Measurements from ENCODE around the gene CRTC1.
"Not testable (repeated sequence)": the region's sequence is repeated elsewhere in the genome, so short reads cannot be mapped to it uniquely, and the experiment has no call there.

The CRTC1 gene

DNA sequence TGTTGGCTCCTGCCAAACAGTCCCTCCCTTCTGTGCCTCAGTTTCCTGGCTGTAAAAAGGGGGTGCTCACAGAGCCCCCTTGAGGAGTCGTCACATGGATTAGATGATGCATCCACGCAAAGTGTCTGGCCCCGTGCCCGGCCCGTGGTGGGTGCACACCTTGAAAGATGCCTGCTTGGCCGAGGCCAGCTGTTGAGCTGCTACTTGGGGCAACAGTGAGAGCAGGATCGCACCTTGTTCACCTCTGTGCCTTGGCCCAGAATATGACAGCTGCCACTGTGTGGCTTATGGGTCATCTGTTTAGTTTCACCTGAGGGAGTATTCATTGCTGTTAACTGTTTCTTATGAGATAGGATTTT is 17.7 kb downstream of the CRTC1 start:
- DNase-seq (ENCODE audit: low spot score) = no peak

DNA sequence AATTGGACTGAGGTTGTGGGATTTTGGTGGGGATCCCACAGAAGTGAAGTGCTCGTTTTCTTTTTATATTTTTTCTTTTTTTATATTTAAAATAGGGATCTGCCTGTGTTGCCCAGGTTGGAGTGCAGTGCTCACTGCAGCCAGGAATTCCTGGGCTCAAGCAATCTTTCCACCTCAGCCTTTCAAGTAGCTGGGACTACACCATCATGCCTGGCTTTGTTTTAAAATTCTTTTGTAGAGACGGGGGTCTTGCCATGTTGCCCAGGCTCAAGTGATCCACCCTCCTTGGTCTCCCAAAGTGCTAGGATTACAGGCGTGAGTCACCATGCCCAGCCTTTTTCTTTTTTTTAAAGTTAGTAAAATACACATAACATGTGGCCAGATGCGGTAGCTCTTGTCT is 20.6 kb downstream of the CRTC1 start:
- DNase-seq (ENCODE audit: low spot score) = no peak

DNA sequence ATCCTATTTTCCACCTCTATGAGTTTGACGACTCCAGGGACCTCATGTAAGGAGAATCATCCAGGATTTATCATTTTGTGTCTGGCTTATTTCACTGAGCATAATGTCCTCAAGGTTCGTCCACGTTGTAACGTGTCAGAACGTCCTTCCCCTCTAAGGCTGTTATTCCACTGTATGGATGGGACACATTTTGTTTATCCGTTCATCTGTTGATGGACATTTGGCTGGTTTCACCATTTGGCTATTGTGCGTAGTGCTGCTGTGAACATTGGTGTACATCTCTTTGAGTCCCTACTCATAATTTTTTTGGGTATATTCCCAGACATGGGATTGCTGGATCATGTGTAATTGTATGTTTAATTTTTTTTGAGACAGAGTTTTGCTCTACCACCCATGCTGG is 21.5 kb downstream of the CRTC1 start:
- no peak for DNase-seq (ENCODE audit: low spot score)

GRCh38 chr19:18708452-18709231 is 25.2 kb downstream of the CRTC1 start:
- DNase-seq (ENCODE audit: low spot score) = no peak

GRCh38 chr19:18709546-18709945 is 26.1 kb downstream of the CRTC1 start:
- DNase-seq (ENCODE audit: low spot score) = no peak

DNA sequence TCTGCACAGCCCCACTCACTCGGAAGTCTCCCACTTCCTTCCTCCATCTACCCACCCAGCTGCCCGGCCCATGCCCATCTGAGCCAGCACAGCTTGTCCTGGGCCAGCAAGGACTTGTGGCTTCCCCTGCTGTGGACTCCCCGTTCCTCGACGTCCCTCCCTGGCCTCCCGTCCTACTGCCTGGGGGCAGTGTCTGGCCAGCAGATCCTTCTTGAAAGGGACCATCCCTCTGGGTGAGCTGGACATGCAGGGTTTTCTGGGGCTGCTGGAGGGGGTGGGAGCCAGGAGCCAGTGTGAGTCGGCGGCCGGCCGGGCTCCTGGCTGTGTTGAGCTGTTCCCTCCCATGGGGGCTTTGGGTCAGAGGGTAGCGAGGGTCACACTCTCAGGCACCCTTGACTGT is 26.7 kb downstream of the CRTC1 start:
- no peak for DNase-seq (ENCODE audit: low spot score)

GRCh38 chr19:18710996-18711751 is 27.7 kb downstream of the CRTC1 start:
- no peak for DNase-seq (ENCODE audit: low spot score)

GRCh38 chr19:18711893-18712292 is 28.4 kb downstream of the CRTC1 start:
- DNase-seq (ENCODE audit: low spot score) = no peak

DNA sequence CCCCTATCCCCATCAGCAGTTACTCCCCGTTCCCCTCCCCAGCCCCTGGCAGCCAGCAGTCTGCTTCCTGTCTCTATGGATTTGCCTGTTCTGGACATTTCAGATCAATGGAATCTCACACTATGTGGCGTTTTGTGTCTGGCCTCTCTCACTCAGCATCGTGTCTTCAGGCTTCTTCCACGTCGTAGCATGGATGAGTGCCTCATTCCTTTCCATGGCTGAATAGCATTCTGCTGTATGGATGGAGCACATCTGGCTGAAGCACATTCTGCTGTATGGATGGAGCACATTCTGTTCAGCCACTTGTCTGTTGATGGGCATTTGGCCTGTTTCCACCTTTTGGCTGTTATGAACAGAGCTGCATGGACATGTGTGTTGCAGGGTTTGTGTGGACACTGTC is 29.5 kb downstream of the CRTC1 start:
- no peak for DNase-seq (ENCODE audit: low spot score)

GRCh38 chr19:18713550-18714117 is 30.2 kb downstream of the CRTC1 start:
- DNase-seq (ENCODE audit: low spot score) = no peak

DNA sequence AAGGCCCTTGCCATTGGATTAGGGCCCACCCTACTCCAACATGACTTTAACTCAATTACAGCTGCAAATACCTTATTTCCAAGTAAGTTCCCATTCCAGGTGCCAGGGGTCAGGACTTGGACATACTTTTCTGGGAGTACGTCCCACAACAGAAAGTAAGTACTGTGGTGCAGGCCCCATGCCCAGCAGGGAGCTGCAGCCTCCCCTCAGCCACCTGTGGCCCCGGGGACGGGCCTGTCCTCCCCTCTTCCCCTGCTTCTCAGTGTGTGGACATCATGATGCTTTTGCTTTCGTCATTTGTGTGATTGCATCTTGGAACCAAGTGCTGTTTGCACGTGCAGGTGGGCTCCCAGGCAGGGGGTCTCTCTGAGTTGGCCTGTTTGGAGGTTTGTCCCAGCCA is 31.9 kb downstream of the CRTC1 start:
- DNase-seq (ENCODE audit: low spot score) = no peak

GRCh38 chr19:18716857-18717256 is 33.4 kb downstream of the CRTC1 start:
- DNase-seq (ENCODE audit: low spot score) = no peak

DNA sequence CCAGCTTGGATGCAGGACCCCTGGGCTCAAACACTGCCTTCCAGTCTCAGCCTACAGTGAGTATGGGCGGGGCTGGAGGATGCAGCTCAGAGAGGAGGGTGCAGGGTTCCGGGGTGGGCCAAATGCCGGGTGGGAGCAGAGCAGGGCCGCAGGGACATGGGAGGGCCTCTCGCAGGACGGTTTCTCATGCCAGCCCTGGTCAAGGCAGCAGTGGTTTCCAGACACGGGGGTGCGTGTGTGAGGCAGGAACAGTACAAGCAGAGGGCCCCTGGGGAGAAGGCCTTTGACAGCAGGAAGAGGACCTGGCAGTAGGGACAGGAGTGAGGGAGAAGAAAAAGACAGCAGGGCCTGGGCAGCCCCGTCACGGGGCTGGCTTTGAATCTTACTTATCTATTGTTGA is 34.1 kb downstream of the CRTC1 start:
- DNase-seq (ENCODE audit: low spot score) = no peak

DNA sequence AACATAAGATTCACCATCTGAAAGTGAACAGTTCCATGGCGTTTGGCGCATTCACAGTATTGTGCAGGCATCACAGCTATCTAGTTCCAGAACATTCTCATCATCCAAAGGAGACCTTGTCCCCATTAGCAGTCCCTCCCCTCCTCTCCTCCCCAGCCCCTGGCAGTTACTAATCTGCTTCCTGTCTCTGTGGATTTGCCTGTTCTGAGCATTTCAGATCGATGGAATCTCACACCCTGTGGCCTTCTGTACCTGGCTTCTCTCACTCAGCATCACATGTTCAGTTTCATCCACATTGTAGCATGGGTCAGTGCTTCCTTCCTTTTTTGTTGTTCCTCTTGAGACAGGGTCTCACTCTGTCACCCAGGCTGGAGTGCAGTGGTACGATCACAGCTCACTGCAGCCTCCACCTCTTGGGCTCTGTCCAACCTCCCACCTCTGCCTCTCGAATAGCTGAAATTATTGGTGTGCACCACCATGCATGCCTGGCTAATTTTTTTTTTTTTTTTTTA is 34.6 kb downstream of the CRTC1 start:
- DNase-seq (ENCODE audit: low spot score) = no peak

DNA sequence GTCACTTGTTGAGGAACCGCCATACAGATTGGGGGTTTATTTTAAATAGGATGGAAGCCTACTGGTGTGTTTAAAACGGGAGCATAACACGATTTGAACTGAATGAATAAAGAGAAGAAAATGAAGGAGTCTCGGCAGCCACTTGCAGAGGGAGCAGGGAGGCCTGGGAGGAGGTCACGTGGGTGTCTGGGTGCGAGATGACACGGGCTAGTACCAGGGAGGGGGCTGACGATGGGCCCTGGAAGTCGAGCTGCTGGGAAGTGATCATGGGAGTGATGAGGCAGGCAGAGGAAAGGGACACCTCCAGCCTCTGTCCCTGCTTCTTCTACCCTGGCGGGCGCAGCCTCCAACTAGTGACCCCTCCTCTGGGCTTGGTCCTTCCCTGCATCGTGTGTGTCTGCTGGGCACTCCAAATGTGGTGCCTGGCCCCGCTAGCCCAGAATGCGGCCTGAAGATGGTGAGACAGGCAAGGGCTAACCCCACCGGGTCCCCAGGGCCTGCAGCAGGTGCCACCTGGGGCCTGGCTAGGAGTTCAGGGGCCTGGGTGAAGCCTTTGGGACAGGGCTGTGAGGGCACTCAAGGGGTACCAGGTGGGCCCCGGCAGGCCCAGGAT is 35.5 kb downstream of the CRTC1 start:
- no peak for DNase-seq (ENCODE audit: low spot score)

DNA sequence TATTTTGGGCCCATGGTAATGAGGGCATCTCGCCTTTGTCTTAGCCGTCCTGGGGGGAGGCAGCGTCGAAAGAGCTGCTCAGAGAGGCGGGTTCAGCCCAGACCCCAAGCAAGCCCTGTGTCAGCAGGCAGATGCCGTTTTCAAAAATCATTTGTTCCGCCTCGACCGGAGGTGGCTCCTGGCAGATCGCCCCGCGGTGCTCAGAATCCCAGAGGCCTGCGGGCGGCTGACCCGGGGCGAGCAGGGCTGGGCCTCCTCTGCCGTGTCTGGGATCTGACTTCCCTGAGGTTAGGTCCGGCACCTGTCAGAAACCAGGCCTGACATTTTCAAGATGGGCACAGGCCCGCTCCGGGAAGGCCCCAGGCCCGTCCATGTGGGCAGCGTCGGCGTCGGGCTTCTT is 36.1 kb downstream of the CRTC1 start:
- no peak for DNase-seq (ENCODE audit: low spot score)

DNA sequence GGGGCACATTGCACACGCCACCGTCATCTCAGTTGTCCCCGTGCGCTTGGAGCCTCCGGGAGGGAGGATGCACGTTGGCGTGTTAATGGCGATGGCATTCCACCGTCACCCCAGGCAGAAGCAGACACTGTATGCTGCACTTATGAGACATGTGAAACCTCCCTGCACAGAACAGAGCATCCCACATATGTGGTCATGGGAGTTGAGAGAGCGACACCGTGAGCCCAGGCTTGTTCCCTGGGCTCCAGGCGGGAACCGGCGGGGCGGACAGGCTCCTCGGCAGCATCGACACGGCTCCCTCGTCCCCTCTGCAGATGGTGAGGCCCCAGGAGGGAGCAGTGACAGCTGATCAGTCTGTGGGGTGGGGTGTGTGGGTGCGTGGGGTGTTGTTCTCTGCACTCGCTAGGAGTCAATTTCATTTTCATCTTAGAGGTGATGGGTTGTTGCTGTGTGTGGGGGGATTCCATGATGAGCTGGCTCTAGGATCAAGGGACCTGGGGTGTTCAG is 40.4 kb downstream of the CRTC1 start:
- DNase-seq (ENCODE audit: low spot score) = no peak

GRCh38 chr19:18725841-18726770 is 42.6 kb downstream of the CRTC1 start:
- DNase-seq (ENCODE audit: low spot score) = no peak

- no peak for DNase-seq (ENCODE audit: low spot score)
Measured at GRCh38 chr19:18726846-18727245, 43.4 kb downstream of the CRTC1 start.

- DNase-seq (ENCODE audit: low spot score) = not testable (repeated sequence)
Measured at GRCh38 chr19:18727602-18728001, 44.1 kb downstream of the CRTC1 start.

DNA sequence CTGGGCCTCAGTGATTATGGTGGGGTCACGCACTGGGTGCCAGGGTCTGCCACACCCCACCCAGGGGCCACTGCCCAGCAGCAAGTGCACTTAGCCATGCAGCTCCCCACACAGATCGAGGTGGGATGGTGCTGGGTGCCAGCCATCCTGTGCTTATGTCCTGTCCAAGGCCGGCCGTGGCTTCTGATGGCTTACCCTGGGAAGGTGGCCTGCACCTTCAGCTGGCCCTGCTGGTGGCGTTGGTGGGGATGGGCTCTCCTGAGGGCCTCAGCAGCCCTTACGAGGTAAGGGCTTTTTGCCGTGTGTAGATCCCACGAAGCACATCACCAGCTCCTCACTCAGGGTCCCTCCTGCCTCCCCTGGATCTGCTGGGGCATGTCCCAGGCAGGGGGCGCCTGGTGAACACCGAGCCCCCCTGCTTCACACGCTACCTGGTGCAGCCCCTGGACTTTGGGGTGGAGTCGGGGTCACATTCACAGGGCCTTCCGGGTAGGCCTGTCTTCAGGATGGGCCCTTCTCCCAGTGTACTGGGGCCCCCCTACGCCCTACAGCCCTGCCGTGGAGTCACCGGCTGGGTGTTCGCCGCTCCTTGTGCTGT is 46.6 kb downstream of the CRTC1 start:
- DNase-seq (ENCODE audit: low spot score) = no peak
